ENCODE results near the gene NOPCHAP1.
A peak's percentile ranks its signal among the peaks of the same experiment; 100 is the strongest.

The NOPCHAP1 gene

DNA sequence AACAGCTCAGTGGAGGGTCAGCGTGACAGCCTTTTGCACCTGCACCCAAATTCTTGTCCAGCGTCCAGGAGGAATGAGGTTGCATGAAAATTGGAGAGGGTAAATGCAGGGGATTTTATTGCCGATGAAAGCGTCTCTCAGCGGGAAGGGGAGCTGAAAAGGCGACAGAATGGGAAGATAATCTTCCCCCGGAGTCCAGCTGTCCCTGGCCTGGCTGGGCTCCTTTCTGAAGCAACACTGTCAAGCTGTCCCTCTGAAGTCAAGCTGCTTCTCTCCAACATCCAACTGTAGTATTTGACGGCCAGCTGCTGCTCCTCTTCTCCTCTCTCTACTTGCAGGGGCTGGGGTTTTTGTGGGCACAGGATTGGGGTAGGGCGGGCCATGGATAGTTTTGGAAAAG lies 32.7 kb downstream of the NOPCHAP1 start:
- no peak for DNase-seq (ENCODE audit: low spot score)

DNA sequence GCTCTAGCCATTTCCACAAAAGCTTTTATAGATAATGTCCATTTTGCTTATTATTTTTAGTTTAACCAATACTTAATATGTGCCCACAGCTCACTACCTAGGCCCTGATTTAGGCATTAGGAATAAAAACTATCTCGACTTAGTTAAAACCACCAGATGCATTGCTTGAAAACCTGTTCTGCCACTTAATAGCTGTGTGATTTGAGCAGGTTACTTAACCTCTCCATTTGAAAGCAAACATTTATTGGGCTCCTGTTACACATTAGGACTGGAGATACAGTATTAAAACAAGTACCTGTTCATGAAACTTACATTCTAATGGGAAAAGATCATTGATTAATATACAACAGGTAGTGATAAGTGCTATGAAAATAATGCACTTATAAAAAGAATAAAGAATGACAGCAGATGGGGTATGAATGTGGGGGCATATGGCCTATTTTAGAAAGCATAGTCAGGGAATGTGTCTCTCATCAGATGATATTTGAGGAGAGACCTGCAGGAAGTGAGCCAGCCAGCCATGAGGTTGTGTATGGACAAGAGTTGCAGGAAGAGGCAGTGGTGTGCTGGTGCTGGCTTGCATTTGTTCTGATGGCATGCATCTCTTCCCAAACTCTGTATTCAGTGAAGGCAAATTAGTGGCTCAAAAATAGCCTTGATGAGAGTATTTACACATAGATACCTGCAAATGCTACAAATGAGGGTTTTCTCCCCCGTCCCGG lies 34.3 kb downstream of the NOPCHAP1 start:
- no peak for DNase-seq (ENCODE audit: low spot score)

DNA sequence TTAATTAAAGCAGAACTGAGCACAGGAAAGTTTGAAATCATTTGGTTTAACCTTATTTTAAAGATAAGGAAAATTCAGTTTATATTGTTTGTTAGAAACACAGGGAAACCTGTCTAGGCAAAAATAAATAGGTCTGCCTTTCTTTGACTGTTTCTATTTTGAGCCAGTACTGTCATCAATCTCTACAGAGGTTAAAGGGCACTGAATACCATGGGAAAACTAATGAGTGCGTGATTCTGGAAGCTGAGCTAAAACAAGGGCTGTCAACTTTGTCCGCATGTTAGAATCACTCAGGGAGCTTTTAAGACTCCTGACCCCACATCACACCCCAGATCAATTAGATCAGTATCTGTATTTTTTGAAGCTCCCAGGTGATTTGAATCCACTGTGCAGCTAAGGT lies 38.8 kb downstream of the NOPCHAP1 start:
- peak; percentile 80 for DNase-seq (ENCODE audit: low spot score)

DNA sequence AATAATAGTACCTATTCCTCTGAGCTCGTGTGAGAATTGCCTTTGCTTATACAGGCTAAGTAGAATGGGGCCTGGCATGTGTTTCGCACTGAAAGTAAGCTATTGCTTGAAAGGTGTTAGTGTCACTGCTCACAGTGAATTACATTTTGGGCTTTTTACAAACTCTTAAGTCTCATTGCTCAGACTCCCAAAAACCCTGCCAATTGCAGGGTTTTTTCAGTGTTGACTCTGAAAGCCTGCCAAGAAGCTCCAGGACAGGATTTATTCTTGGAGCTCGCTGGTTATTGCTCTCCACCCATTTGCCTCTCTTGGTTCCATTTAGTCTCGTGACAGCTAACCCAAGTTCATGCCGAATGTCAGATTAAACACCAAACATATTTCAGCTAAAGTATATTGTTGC lies 39.8 kb downstream of the NOPCHAP1 start:
- no peak for DNase-seq (ENCODE audit: low spot score)

DNA sequence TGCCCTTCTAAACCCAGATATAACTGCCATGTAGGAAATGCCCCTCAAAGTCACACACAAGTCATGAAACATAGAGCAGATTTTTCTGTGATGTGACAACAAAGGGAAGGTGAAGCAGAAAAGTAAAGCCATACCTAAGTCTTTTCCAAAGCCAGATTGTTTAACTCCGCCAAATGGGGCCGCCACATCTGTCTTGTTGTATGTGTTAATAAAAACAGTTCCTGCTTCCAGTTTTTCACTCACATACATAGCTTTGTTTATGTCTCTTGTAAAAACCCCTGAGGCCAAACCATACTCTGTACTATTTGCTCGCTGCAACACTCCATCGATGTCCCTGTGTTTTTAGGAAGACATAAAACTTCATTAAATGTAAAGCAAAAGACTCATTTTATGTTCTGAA lies 40.3 kb downstream of the NOPCHAP1 start:
- no peak for DNase-seq (ENCODE audit: low spot score)

DNA sequence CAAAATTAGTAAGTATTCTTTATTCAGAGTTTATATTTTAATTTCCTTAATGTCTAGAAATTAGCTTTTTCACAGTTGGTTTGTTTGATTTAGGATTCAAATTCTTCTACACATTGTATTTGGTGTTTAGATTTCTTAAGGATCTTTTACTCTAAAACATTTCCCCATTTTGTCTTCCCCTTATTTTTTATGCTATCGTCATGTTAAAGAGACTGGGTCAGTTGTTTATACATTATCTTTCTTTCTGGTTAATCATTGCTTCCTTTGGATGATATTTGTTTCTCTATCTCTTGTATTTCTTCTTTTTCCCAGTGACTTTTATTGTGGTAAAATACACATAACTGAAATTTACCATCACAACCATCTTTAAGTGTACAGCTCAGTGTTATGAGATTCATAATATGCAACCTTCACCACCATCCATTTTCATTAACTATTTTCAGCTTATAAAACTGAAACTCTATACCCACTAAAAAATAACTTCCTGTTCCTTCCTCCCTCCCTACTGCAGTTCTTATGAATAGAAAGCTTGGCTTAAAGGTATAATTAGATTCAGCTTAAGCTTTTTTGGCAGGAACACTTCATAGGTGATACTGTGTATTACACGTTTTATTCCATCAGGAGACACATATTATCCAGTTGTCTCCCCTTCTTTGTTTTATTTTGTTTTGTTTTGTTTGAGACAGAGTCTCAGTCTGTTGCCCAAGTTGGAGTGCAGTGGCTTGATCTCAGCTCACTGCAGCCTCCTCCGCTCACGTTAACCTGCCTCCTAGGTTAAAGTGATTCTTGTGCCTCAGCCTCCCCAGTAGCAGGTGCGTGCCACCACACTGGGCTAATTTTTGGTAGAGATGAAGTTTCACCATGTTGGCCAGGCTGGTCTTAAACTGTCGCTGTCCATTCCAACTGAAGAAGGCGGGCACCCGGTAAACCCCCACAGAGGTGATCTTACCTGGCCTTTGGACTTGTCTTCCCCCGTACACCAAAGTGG lies 45.0 kb downstream of the NOPCHAP1 start:
- no peak for DNase-seq (ENCODE audit: low spot score)

- no peak for DNase-seq (ENCODE audit: low spot score)
These were observed 46.7 kb downstream of the NOPCHAP1 start for GRCh38 chr12:105032703-105033357.

- DNase-seq (ENCODE audit: low spot score) = no peak
These were observed 47.7 kb downstream of the NOPCHAP1 start for GRCh38 chr12:105033851-105034250.
